ENCODE measurements around the gene ATXN1.

GRCh38 chr6:16705081-16705993 is 55.9 kb downstream of the ATXN1 start:
- TF ChIP-seq CTCF (IDR thresholded peaks at IDR 0.05) = no peak
- TF ChIP-seq POLR2A (IDR thresholded peaks at IDR 0.05) = no peak

Data from testis (tissue), 2 donors.